LNCAP (cell line): ENCODE measurements around the gene UST.

Experiments used
- CTCF ChIP-seq: fragments of 450-650 bp; IDR thresholded peaks from 2 replicates; pipeline ENCODE4 v1.5.1; 2017; ENCODE audit warnings: mild to moderate bottlenecking

The UST gene

GRCh38 chr6:148999929-149000468 is 253.2 kb downstream of the UST start:
- TF ChIP-seq CTCF: no peak

DNA sequence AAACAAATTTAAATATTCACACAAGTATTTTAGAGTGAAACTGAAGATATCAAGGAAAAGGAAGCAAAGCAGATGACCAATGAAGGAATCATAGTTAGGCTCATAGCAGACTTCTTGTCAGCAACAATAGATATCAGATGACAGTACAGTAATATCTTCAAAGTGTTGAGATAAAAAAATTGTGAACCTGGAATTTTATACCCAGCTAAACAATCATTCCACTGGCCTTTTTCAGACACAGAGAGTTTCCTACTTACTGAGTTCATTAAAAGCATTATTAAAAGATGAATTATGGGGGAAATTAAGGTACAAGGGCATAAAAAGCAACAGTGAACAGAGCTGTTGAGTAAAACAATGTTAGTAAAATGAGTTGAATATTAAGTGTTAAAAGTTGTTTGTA is 254.6 kb downstream of the UST start:
- no peak for TF ChIP-seq CTCF

DNA sequence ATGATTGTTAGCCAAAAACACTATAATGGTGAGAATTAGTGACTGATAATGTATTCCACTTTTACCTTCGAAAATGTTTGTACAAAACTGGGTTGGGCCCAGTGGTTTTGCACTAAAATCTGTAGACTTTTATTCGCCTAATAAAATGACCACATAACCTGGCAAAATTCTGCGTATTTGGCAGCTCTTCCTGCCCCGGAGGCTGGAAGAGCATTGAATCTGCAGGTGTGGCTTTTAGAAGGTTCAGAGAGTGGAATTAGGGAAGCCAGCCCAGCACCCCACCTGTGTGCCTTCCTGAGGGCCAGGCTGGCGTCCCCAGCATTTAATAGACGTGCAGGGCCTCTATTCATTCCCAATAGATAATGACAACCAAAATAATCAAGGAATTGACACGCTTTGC is 256.7 kb downstream of the UST start:
- TF ChIP-seq CTCF: no peak

DNA sequence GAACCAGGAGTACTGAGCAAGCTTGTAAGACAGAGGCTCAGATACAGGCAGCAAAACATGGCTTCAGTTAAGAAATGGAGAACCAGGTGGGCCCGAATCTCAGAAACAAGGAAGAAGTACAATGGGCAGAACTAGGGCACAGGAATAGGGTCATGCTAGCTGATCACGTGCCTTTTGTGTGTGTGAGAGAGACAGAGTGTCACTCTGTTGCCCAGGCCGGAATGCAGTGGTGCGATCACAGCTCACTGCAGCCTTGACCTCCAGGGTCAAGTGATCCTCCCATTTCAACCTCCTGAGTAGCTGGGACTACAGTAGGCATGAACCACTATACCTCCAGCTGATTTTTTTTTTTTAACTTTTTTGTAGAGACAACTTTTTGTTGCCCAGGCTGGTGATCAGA is 257.8 kb downstream of the UST start:
- TF ChIP-seq CTCF: no peak

DNA sequence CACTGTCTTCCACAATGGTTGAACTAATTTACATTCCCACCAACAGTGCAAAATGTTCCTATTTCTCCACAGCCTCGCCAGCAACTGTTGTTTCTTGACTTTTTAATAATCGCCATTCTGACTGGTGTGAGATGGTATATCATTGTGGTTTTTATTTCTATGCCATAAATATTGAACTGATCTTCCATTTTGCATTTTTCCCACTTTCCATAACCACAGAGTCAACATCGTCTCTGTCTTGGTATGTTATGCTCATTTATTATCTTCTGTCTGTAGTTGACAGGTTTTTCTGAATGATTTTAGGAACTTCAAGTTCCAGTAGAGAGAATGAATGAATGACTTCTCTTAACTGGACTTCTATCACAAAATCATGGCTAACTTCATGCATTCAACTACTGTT is 259.8 kb downstream of the UST start:
- no peak for TF ChIP-seq CTCF

DNA sequence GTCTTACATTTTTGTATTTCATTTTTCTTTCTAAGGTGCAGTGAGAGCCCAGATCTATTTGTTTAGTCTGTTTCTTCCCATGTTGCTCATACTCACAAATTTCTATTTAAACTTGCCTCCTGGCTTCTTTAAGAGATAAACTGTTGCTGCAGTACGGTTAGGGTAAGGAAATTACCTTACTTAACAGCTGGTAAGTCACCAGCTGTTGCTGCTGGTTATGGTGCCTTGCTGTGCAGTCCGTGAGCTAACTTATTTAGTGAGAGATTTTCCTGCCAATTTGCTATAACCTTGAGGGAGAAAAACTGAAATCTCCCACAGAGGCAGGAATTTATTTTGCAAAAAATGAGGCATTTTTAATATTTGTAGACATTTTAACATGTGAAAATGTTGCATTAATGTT is 261.0 kb downstream of the UST start:
- TF ChIP-seq CTCF: no peak

DNA sequence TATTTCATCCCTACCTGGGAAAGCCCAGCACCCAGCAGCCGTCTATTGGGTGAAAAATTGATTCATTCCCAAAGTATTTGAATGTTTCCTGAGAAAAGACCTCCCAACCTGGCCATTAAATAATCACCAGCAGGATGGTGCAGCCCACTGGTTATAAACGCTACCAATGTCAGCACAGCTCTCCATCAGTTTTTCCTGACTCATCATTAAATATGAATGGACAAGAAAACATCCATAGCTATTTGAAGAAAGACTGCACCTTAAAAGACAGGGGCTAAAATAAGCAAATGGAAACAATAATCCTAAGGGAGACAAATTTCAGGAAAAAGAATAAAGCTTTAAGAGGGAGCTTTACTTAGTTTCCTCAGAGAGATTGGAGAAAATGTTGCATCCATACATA is 261.9 kb downstream of the UST start:
- no peak for TF ChIP-seq CTCF

DNA sequence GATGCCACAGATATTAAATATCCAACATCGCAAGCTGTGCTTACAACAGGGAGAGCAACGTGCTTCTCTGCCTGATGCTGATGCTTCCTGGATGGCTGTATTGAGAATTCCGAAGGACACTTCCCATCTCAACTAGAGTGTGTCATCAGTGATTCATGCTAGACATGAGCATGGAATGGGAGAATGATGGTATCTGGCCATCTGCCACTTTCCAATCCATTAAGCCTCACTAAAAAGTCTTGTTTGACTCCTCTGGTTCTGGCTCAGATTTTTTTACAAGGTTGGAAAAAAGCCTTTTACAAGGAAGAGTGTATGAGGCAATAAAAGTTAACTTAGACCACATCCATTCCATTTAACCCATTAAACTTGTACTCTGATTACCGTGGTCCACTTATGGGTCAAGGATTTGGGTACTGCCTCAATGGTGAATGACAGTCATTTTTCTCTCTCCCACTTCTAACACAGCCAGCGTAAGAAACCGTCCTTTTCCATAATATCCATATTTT is 265.3 kb downstream of the UST start:
- TF ChIP-seq CTCF: no peak
